Natural killer cell (primary cell): ENCODE data around the gene ESRRG. TPM values are rescaled to one million over a fixed set of nuclear protein-coding genes. Genes with fewer than 3 reads are reported as not detected.

Source experiments
- ATAC-seq, 3 donors: fragments of 150-1000 bp in 2 of 3; fragments of 200-7000 bp in 1 of 3; cut with Tn5 transposase; 1 replicate in 1 of 3; 2 replicates in 2 of 3; pipeline ENCODE4 v1.10.0; 2021; ENCODE audit warnings: mild to moderate bottlenecking in 2 of 3, moderate library complexity in 2 of 3
- DNase-seq, 2 donors: peaks; one replicate each; pipeline versions ENCODE4 v3.0.0 to v3.0.0-alpha.2; 2013 to 2021; ENCODE audit warnings: mixed read lengths in 1 of 2
- H3K27ac ChIP-seq: one replicate; pipeline ENCODE4 v1.5.1; 2013; ENCODE audit warnings: mild to moderate bottlenecking, low read length
- H3K27me3 ChIP-seq: one replicate; pipeline ENCODE4 v1.6.1; 2013; ENCODE audit warnings: low read length; ENCODE audit not compliant: control insufficient read depth, insufficient read depth
- H3K36me3 ChIP-seq: one replicate; pipeline ENCODE4 v1.6.1; 2013; ENCODE audit warnings: low read length; ENCODE audit not compliant: control insufficient read depth, insufficient read depth
- H3K4me1 ChIP-seq: one replicate; pipeline ENCODE4 v1.6.1; 2013; ENCODE audit warnings: low read length; ENCODE audit not compliant: control insufficient read depth, insufficient read depth
- H3K4me3 ChIP-seq: one replicate; pipeline ENCODE4 v1.5.1; 2013; ENCODE audit warnings: low read length
- H3K9me3 ChIP-seq: one replicate; pipeline ENCODE4 v1.6.1; 2013; ENCODE audit warnings: low read length; ENCODE audit not compliant: control insufficient read depth, insufficient read depth
- H3K27ac Mint-ChIP-seq, 2 donors: one replicate each; pipeline ENCODE4 v1.8.0; 2022; ENCODE audit warnings: mild to moderate bottlenecking in 2 of 2, mixed read lengths in 2 of 2, moderate library complexity in 1 of 2
- H3K27me3 Mint-ChIP-seq, 2 donors: one replicate each; pipeline ENCODE4 v1.8.0; 2022; ENCODE audit warnings: low read depth in 2 of 2, mixed read lengths in 2 of 2
- H3K36me3 Mint-ChIP-seq: one replicate; pipeline ENCODE4 v1.8.0; 2022; ENCODE audit warnings: mixed read lengths
- H3K4me1 Mint-ChIP-seq, 2 donors: one replicate each; pipeline ENCODE4 v1.8.0; 2022; ENCODE audit warnings: mixed read lengths in 2 of 2
- H3K4me3 Mint-ChIP-seq: one replicate; pipeline ENCODE4 v1.8.0; 2022; ENCODE audit warnings: mild to moderate bottlenecking, moderate library complexity, mixed read lengths
- H3K9me3 Mint-ChIP-seq, 2 donors: one replicate each; pipeline ENCODE4 v1.8.0; 2022; ENCODE audit warnings: mixed read lengths in 2 of 2
- CTCF ChIP-seq: fragments of 200-600 bp; IDR thresholded peaks from one replicate; pipeline ENCODE4 v1.8.0; 2022; ENCODE audit warnings: antibody characterized with exemption
- WGBS: methylation state at CpG from one replicate; pipeline ENCODE4 v1.1.7; 2013; ENCODE audit warnings: missing lambda C conversion rate; ENCODE audit not compliant: insufficient coverage; 5-methylcytosine and 5-hydroxymethylcytosine counted together
- intact Hi-C: fragments of 100-400 bp; cut with micrococcal nuclease; formaldehyde crosslinking; loops from one replicate; pipeline ENCODE4 v1.14.2; 2022
- total RNA-seq, 4 donors: library from RNA; stranded (reverse); fragments of 120-200 nt in 1 of 4; gene quantifications; one replicate each; pipeline versions ENCODE4 v1.2.3 to v1.2.4, GENCODE V29; 2013 to 2022

ESRRG gene
- total RNA-seq, 3 donors from 2014 or later (not counting 1 experiment from before 2014, with no cell fraction given), result not detected

- Histone ChIP-seq H3K4me3 (no peak overlapping the region), H3K4me1 (no peaks in the 10 kb centered on the region), H3K27me3 (no peaks in the 10 kb centered on the region), H3K36me3 (no peaks in the 10 kb centered on the region), H3K9me3 (no peaks in the 10 kb centered on the region), H3K27ac (no peak overlapping the region)
- Mint-ChIP-seq H3K4me3 (no peak overlapping the region), H3K27ac (no peak overlapping the region), H3K9me3 (peaks cover 8 to 9% of the 10 kb centered on the region in 2 donors), H3K4me1 (no peaks in the 10 kb centered on the region), H3K36me3 (no peaks in the 10 kb centered on the region), H3K27me3 (no peaks in the 10 kb centered on the region)
- TF ChIP-seq CTCF, result no peak
- DNase-seq, result no peak
- ATAC-seq, result no peak
- WGBS, result 83% methylated on average over 1 of the region's 4 CpGs
- intact Hi-C loops, result no loop called here
Observed at GRCh38 chr1:216616425-216616824, 106.8 kb downstream of the ESRRG start.

GRCh38 chr1:216614011-216614934 lies 109.0 kb downstream of the ESRRG start:
- Histone ChIP-seq H3K36me3 (no peaks in the 10 kb centered on the region), H3K4me3 (no peak overlapping the region), H3K27ac (no peak overlapping the region), H3K9me3 (no peaks in the 10 kb centered on the region), H3K4me1 (no peaks in the 10 kb centered on the region), H3K27me3 (no peaks in the 10 kb centered on the region)
- intact Hi-C loops, result no loop called here
- Mint-ChIP-seq H3K27ac (no peak overlapping the region), H3K27me3 (no peaks in the 10 kb centered on the region), H3K9me3 (peaks cover 8 to 9% of the 10 kb centered on the region in 2 donors), H3K4me3 (no peak overlapping the region), H3K36me3 (no peaks in the 10 kb centered on the region), H3K4me1 (no peaks in the 10 kb centered on the region)
- ATAC-seq (no peak), DNase-seq (no peak)
- 90% methylated on average over 11 of the region's 12 CpGs for WGBS
- no peak for TF ChIP-seq CTCF

- Mint-ChIP-seq H3K4me3 (no peak overlapping the region), H3K27ac (no peak overlapping the region), H3K4me1 (no peaks in the 10 kb centered on the region), H3K36me3 (no peaks in the 10 kb centered on the region), H3K27me3 (no peaks in the 10 kb centered on the region), H3K9me3 (peaks cover 8 to 15% of the 10 kb centered on the region in 2 donors)
- H3K27me3 ChIP-seq, result no peaks in the 10 kb centered on the region
- TF ChIP-seq CTCF, result no peak
- no peak for DNase-seq
- no peak overlapping the region for H3K27ac ChIP-seq
- 64% methylated on average over 2 of the region's 2 CpGs for WGBS
- intact Hi-C loops, result no loop called here
- no peaks in the 10 kb centered on the region for H3K36me3 ChIP-seq
- no peaks in the 10 kb centered on the region for H3K4me1 ChIP-seq
- ATAC-seq, result no peak
- H3K4me3 ChIP-seq, result no peak overlapping the region
- H3K9me3 ChIP-seq, result no peaks in the 10 kb centered on the region
Observed at GRCh38 chr1:216612291-216612690, 110.9 kb downstream of the ESRRG start.
